HK-2 (cell line): ENCODE measurements around the gene GALNT5.

Experiments used
- DNase-seq: peaks from one replicate; pipeline ENCODE4 v3.0.0-alpha.2; 2018; ENCODE audit not compliant: unreplicated experiment

GALNT5 gene

DNA sequence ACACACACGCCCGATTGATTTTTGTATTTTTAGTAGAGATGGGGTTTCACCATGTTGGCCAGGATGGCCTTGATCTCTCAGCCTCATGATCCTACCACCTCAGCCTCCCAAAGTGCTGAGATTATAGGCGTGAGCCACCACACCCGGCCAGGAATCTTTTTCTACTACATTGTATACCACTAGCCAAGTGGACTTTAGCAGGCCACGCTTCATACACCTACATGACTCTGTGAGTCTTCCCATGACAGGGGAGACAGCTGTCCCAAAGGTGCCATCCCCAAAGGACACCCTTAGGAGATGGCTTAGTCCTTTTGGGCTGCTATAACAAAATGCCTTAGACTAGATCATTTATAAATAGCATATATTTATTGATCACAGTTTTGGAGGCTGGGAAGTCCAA lies 35.3 kb downstream of the GALNT5 start:
- DNase-seq, result no peak

DNA sequence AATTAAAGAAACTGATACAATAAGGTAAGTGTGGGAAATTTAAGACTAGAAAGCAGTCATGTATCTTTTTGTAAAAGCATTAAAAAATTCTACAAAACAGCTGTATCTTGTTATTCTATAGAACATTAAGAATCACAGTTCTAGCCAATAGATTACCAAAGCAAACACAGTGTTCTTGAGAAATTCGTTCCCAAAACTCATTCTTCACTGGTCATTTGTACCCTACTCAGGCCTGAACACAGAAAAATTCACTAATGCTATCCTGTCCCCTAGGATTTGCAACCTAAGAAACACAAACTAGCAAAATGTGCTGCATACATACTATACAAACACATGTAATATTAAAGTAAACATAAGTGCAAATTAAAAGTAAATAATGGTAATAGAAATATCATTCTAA lies 39.0 kb downstream of the GALNT5 start:
- no peak for DNase-seq

DNA sequence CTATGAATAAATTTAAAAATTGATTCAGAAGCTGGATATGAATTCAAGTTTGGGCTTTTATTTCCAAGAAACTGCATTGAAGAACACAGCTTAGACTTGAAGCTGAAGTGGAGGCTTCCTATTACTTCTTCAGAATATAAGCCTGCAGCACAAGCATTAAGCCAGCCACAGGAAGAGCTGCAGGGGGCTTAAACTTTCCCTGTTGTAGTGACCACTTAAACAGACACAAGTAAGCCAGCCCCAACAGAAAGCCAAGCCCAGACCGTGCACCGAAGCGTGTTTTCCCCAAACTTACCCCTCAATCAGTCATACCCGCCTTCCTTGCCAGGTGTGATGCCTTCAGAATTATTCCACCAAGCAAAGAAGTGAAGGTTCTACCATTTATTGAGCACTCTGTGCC lies 39.5 kb downstream of the GALNT5 start:
- no peak for DNase-seq

DNA sequence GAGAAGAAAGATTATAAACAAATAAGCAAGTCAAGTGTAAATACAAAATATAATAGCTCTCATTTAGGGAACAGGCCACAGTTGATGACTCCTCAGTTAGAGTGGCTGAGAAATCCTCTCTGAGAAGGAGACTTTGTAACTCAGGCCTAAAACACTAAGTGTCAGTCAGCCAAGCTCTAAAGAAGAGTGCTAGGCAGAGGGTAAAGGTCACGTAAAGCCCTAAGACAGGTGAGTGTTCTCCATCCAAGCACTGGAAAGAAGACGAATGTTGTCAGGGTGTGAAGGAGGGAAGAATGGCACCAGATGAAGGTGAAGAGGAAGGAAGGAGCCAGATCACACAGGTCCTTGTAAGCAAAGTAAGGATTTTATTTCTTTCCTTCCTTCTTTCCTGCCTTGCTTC lies 43.8 kb downstream of the GALNT5 start:
- no peak for DNase-seq

DNA sequence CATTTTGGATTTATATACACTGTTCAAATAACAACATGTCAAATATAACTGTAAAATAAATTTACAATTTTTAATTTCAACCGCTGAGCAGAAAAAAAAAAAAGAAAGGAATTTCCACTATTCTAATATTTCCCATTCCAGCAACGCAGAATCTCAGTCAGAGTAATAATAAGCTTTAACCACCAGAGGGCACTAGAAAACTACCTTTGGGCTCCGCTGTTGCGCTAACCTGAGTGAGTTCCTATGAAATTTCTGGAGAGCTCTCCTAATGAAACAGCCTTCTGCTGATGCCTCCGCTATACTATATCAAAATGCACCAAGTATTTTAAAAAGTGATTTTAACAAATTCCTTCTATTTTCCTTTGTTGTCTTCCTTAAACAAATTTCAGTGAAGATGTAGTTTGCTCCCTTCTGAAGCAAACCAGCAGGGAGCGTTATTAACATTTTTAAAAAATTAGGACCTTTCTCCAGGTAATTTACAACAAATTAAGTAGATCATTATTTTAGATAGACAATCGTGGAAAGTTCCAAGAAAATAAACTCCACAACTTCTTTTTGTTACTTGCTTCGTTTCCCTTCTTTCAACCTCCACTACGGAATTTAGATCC lies 45.1 kb downstream of the GALNT5 start:
- DNase-seq, result no peak

DNA sequence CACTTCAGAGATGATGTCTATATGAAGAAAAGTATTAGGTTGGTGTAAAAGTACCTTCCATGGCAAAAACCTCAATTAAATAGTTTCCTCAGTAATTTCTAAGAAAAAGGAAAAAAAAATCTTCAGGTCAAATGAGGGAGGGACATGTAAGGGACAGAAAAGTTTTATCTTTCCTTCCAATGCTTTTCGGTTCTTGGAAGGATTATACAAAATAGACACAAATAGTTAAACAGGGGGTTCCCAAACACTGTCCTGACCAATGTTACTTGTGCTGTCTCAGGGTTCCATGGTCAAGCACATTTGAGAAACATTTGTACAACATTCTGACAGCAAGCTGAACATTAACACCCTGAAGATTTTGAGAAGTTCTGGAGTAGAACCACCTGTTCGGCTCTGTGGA lies 46.1 kb downstream of the GALNT5 start:
- no peak for DNase-seq

DNA sequence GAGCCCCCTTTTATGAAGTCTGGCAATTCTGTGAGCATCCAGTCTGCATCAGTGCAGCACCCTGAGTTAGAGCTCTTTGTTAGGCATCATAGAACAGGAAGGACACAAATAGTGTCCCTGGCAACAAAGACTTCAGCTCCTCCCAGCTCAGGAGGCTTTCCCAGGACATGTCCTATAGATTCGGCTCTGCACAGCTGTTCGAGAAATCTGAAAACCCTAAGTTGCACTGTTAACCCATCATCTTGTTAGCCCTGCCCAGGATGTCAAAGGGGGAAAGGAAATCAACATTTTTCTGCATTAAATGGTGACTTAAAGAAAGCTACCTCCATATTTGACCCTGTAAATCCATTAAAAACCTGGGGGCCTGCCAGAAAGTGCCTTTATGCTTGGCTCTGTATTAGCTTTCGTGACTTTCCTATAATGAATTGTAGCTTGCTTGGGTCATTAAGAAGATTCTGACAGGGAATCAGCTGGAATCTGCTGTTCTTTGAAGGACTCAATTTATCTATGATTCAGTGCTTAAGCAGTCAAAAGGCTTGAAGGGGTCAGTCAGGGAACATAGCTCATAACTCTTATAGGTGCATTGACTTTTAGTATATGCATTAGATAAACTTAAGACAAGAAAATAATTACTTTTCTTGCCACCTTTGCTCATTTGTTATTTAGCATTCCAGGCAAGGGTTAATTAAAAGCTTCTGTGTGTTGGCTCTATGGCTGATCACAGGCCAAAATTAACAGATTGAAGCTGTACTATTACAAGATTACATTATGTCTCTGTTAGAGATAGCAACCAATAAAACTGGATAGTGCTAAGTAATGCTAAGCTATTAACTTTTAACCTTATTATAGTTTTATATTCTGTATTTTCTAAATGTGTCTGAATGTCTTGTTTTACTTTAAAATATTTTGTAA lies 47.6 kb downstream of the GALNT5 start:
- DNase-seq, result no peak

DNA sequence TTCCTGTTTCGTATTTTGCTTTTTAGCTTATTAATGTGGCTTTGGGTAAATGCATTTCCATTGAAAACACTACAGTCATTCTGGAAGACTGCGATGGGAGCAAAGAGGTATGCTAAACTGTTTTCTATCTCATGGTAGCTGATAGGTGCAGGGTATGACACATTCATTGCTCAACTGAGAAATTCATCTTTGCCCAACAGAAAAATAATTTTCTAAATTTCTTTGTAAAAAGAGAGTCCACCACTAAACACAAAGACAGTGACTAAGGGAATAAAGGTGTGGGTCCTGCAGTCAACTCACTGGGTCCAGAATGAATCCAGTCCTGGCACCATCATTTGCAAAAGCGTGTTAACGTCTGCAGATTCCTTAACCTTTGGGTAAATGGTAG lies 48.2 kb downstream of the GALNT5 start:
- DNase-seq, result no peak

DNA sequence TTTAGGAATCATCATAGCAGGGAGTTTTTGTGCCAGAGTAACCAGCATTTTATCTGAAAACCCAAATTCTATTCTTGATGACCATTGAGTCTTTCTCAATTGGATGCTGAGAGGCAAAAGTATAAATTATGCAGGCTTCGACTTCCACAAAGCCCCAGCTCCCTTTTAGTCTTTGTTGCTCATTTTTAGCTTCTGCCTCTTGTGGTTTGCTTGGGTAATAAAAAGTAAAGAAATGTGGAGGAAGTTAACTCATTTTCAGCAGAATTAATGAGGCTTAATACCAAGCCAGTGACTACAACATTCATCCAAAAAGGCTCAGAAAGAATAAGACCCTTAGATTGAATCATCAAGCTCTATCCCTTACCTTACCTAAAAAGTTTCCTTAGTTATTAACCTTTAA lies 49.5 kb downstream of the GALNT5 start:
- no peak for DNase-seq

DNA sequence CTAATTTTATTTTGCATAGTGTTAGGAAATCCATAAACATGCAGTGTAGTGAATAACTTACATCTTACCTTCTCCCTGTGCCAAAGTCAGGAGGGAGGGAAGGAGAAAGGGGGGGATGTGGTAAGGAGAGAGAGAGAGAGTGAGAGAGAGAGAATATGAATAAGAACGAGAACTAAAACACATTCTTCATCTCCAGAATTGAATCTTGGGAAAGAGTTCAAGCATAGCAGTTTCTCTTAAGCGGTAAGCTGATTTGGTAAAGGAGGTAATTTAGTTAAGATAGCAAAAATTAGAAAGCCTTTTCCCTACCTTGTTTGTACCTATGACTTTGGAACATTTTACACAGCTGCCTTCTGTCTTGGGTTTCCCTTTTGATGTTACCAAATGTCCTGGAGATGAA lies 52.4 kb downstream of the GALNT5 start:
- no peak for DNase-seq

DNA sequence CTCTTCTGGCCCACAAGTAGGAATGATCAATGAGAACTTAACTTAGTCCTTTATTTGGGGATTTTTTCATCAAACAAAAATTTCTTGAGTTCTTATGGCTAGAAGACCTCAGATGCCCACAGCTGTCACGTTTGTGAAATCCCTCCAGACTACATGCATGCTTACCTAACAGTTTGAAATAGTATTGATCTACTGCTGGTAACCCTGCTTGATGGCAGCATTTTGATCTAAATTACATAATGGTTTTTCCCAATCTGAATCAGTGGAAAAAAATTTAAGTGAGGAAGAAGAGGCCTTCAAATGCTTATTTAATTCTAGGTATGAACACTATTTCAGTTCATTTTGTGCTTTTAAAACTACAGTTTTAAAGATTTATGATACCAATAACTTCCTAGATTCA lies 54.2 kb downstream of the GALNT5 start:
- DNase-seq, result no peak

DNA sequence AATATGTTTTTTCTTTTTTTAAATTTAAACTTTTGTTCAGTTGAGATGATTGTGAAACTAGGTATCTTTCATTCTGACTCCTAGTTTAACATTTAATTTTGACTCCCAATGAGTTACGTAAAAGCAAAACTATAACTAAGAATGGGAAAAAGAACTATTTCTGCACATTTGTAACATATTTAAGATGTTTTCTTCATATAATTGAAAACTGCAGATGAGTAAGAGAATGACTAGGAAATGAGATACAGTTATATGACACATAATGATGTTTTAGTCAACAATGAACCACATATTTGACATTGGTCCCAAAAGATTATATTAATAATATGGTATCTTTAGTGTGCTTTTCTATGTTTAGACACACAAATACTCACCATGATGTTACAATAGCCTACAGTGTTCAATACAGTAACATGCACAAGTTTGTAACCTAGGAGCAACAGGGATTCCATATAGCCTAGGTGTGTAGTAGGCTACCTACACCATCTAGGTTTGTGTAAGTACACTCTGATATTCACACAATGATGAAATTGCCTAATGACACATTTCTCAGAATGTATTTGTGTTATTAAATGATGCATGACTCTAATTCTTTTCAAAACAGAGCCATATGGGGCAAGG lies 55.5 kb downstream of the GALNT5 start:
- no peak for DNase-seq

DNA sequence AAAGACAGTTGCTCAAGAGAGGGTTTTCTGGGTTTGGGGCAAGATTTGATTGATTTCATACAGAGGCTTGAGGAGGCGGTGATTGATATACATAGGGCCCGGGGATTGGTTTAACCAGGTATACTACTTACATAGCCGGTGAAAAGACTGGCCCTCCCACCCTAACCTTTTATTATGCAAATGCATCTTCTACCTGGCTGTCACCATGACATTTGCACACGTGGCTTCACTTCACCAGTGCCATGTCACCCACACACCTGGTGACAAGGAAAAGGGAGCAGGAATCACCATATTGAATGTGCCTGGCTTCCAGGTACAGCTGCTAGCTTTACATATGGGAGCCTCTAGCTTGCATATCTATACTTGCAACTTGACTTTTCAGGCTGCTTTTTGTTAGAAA lies 58.4 kb downstream of the GALNT5 start:
- no peak for DNase-seq

DNA sequence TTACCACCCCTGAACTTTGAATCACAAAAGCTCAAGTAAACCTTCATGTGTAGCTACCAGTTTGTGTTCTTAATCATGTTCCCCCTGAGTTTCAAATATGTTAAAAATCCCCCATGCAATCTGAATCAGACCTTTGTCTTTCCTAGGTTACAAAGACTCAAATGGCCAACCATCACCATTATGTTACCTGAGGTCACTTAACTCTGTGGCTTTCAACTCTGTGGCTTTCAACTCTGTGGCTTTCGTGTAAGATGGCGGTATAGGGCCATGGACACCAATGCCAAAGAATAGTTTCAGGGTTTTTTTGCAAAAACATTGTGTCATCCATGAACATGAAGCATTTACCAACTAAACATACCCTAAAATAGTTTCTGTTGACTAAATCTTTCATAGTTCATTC lies 61.4 kb downstream of the GALNT5 start:
- DNase-seq, result no peak

DNA sequence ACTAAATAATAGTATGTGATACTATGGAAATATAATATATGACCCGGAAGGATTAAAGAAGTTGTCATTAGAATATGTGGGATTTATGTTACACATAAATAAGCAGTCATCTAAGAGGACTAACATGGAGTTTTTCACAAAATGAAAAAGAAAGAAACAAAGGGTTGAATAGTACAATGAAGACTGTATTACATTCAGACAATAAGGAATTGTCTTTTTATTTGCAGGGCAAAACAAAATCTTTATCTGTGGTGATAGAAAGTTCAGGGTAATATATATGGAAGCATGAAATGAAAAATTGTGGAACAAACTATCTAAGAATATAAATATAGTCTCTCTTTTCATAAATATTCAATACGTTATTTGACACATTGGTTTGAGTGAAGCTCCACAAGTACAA lies 62.3 kb downstream of the GALNT5 start:
- DNase-seq, result no peak

DNA sequence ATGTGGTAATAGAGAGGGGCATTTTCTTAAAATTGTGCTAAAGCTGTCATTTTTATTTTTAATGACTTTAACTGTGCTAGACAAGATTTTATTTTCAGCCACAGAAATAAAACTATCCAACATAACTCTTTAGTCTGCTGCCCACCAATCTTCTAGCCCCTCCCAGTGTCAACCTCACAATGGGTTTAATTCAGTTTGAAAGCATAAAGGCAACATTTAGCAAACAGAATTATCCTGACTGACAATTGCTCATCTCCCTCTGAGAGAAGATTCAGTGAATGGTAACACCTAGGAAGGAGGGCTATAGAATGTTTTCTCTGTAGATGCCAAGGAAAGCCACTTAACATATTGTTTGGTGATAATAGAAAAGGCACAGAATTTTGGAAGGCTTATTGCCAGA lies 62.9 kb downstream of the GALNT5 start:
- DNase-seq, result no peak

DNA sequence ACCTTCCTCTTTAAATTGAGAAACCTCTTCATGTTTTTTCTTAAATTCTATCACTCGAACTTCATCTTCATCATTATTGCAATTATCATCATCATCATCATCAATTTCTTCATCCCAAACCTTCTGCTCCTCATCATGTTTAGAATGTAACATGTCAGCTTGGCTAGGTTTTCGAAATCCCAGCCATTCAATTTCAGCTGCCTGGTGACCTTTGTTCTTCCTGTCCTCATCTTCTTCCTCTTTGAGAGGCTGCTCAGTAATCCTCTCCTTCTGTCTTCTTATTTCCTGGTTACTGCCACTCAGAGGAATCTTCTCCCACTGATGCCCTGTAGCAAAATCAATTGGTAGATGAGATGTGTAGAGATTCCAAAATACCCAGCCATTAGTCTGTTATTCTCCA lies 64.0 kb downstream of the GALNT5 start:
- DNase-seq, result no peak

DNA sequence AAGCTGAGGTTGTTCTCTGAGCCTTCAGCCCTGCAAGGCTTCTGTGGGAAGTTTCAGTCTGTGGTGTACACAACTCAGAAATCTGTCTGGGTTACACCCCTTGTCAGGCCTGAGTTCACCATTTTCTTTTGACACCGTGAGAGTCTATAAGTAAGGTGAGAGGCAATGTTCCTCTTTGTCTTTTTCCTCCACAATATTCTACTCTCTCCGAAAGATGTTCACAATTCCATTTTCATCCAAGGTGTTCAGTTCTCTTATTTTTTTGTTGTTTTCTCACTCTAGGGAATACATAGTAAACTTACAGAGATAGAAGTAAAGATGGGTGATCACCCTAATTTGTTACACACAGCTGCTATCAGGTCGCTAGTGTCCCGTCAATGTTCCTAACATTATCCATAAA lies 64.9 kb downstream of the GALNT5 start:
- no peak for DNase-seq

DNA sequence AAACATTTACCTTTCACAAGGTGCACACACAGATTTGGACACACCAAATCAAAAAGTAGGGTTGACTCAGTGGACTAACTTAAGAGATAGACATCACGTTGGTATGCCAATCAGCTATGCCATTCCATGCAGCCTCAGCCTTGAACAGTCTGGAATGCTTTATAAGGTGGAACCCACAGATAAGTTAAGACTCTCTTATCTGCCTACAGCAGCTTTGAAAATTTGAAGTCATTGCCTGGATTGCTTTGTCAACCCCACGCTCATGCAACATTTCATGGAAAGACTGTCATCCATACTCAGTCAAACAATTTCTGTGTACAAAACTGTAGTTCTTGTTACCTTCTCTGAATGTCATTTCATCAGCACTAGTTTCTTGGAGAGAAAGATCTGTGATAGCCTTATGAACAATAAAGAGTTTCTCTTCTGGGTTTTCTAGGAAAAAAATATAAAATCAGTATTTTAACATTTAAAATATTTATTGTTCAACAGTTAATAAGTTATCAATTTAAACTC lies 66.9 kb downstream of the GALNT5 start:
- no peak for DNase-seq

DNA sequence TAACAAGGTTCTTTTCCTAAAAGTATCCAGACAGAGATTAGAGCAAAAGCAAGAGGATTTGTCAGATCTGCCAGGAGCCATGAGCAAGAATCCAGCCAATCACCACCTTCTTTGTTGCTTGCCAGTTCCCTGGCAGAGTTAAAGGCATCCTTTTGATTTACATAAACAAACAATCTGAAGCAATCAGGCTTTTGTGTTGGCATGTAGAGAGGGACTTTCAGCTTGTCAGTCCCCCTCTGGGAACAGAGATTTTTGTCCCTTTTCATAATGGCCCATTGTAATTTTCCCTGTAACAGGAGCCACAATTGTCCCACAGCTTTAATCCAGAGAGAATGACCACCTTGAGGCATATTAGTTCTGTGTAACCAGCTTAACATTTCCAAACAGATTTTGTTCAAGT lies 68.3 kb downstream of the GALNT5 start, which contains the start of gene ERMN:
TSS of gene ERMN (minus strand) at position 39 of the 400 bp plus-strand sequence. CDS start 182 bp downstream, outside the sequence.
- no peak for DNase-seq

DNA sequence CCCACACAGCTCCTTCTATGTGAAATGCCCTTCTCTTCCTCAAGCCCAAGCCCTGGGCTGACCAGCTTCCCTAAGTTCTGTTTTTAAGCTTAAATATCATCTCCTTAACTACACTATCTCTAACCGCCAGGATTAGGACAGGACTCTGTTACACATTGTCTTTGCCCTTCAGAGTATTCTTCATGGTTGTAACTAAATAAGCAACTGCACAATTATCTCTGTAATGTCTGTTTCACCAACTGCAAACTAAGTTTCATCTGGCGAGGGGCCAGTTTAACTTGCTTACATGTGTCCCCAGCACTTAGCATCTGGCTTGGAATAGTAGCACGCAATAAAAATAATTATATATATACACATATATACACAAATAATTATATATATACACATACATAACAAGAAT lies 69.2 kb downstream of the GALNT5 start:
- DNase-seq, result no peak

DNA sequence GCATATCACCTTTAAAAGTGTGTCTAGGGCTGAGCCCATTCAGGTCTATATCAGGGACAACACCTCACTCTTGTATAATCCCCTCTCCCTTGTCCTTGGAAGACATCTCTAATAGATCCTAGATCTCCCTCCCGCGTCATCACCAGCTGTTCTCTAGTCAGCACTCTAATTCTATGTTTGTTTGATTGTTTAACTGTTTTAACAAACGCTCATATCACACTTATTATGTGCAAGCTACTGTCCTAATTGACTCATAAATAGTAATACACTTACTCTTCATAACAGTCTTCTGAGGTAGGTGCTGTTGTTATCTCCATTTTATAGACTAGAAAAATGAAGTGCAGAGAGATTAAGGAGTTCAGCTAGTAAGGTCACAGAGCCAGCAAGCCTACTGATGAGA lies 69.7 kb downstream of the GALNT5 start:
- no peak for DNase-seq
